ENCODE measurements around the gene TANK. TPM values are rescaled to one million over a fixed set of nuclear protein-coding genes. Genes with fewer than 3 reads are reported as not detected.
A peak's percentile ranks its signal among the peaks of the same experiment; 100 is the strongest.

Gene TANK
- total RNA-seq, 2 donors from 2014 or later, result 50.4 to 51.0 TPM

GRCh38 chr2:161147856-161148255, 12.4 kb upstream of the TANK start:
- 91% methylated on average over 1 of the region's 1 CpG for WGBS
- Histone ChIP-seq H3K36me3 (no peaks in the 10 kb centered on the region), H3K27me3 (replicated peaks; ENCODE audit: insufficient read depth) (no peaks in the 10 kb centered on the region), H3K4me3 (no peak overlapping the region), H3K27ac (no peak overlapping the region), H3K9me3 (no peaks in the 10 kb centered on the region), H3K4me1 (replicated peaks) (no peaks in the 10 kb centered on the region)
- intact Hi-C loops (cut with DNase I), result no loop called here
- DNase-seq (ENCODE audit: low spot score), result no peak
- TF ChIP-seq CTCF (IDR thresholded peaks at IDR 0.05) (no peak), POLR2A (IDR thresholded peaks at IDR 0.05) (no peak)

DNA sequence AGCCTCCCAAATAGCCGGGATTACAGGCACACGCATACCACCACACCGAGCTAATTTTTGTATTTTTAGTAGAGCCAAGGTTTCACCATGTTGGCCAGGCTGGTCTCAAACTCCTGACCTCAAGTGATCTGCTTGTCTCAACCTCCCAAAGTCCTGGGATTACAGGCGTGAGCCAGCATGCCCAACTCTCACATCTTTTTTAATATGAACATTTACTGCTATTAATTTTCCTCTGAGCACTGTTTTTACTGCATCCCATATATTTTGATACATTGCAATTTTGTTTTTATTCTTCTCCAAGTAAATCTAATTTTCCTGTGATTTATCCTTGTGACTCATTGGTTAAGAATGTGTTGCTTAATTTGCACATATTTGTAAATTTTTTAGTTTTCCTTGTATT, 9.5 kb upstream of the TANK start:
- Histone ChIP-seq H3K27ac (no peak overlapping the region), H3K36me3 (no peaks in the 10 kb centered on the region), H3K9me3 (no peaks in the 10 kb centered on the region), H3K27me3 (replicated peaks; ENCODE audit: insufficient read depth) (no peaks in the 10 kb centered on the region), H3K4me1 (replicated peaks) (no peaks in the 10 kb centered on the region), H3K4me3 (no peak overlapping the region)
- TF ChIP-seq POLR2AphosphoS5 (IDR thresholded peaks at IDR 0.05) (no peak), POLR2A (IDR thresholded peaks at IDR 0.05) (no peak), CTCF (IDR thresholded peaks at IDR 0.05) (no peak)
- intact Hi-C loops (cut with DNase I), result no loop called here
- no peak for DNase-seq (ENCODE audit: low spot score)
- WGBS, result 95% methylated on average over 4 of the region's 4 CpGs

- Histone ChIP-seq H3K27me3 (replicated peaks; ENCODE audit: insufficient read depth) (no peaks in the 10 kb centered on the region), H3K4me3 (no peak overlapping the region), H3K36me3 (no peaks in the 10 kb centered on the region), H3K9me3 (no peaks in the 10 kb centered on the region), H3K4me1 (replicated peaks) (no peaks in the 10 kb centered on the region), H3K27ac (no peak overlapping the region)
- TF ChIP-seq POLR2A (IDR thresholded peaks at IDR 0.05) (no peak), POLR2AphosphoS5 (IDR thresholded peaks at IDR 0.05) (no peak), CTCF (IDR thresholded peaks at IDR 0.05) (no peak)
- intact Hi-C loops (cut with DNase I), result no loop called here
- no peak for DNase-seq (ENCODE audit: low spot score)
These were observed 7.9 kb upstream of the TANK start for GRCh38 chr2:161152302-161152701.

DNA sequence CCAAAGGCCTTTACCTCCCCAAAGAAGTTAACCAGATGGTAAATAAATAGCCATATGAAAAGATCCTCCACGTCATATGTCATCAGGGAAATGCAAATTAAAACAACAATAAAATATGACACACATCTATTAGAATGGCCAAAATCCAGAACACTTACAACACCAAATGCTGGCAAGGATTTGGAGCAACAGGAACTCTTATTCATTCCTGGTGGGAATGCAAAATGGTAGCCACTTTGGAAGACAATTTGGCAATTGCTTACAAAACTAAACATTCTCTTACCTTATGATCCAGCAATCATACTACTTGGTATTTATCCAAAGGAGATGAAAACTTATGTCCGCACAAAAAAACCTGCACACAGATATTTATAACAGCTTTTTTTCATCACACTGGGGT, 1.3 kb upstream of the TANK start:
- Histone ChIP-seq H3K27ac (no peak overlapping the region), H3K4me3 (no peak overlapping the region), H3K4me1 (replicated peaks) (no peaks in the 10 kb centered on the region), H3K27me3 (replicated peaks; ENCODE audit: insufficient read depth) (no peaks in the 10 kb centered on the region), H3K36me3 (no peaks in the 10 kb centered on the region), H3K9me3 (no peaks in the 10 kb centered on the region)
- no peak for TF ChIP-seq POLR2A (IDR thresholded peaks at IDR 0.05)
- 75% methylated on average over 2 of the region's 2 CpGs for WGBS
- DNase-seq (ENCODE audit: low spot score), result no peak
- intact Hi-C loops (cut with DNase I), result no loop called here

DNA sequence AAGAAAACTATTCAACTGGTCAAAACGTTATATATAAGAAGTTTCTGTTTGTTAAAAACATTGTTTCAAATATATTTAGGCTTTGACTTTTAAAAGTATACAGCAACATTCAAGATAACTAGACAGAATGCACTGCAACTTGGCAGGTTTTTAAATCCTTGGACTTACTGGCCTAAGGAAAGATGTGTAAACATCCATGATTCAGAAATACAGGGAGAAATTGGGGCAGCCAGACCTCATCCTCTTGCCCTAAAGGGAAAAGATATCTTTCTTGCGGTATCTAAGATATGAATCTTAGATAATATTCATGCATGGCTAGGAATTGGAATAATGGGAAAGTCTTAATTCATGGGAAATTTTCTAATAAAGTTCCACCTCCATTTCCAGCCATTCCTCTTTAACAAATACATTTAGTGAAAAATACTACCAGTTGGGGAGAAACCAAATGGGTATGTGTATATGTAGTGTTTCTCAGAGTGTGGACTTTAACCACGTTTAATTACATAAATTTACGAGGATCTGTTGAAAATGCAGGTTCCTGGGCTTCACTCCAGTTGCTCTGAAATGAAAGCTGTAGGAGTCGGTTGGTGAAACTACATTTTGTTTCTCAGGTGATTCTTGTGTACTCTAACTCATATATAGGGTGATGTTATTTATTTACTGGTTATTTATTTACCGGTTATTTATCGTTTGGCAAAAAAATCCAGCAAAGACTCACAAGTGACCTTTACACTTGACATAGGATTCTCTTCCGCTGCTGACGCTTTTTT, 587 bp upstream of the TANK start:
- DNase-seq (ENCODE audit: low spot score), result no peak

More for the DNA sequence above, 587 bp upstream of the TANK start:
- intact Hi-C loops (cut with DNase I), result no loop called here
- 14% methylated on average over 9 of the region's 9 CpGs for WGBS
- TF ChIP-seq POLR2AphosphoS5 (IDR thresholded peaks at IDR 0.05), result no peak
- no peak for TF ChIP-seq POLR2A (IDR thresholded peaks at IDR 0.05)
- no peak for TF ChIP-seq CTCF (IDR thresholded peaks at IDR 0.05)
- Histone ChIP-seq H3K9me3 (no peaks in the 10 kb centered on the region), H3K4me1 (replicated peaks) (no peaks in the 10 kb centered on the region), H3K36me3 (no peaks in the 10 kb centered on the region), H3K27ac (peak overlapping the region; percentile 84 to 85), H3K4me3 (peak overlapping the region; percentile 62 to 82), H3K27me3 (replicated peaks; ENCODE audit: insufficient read depth) (no peaks in the 10 kb centered on the region)
